NCI-H2029 (cell line): ENCODE results near the gene BTC.
"Not testable (repeated sequence)": the region's sequence is repeated elsewhere in the genome, so short reads cannot be mapped to it uniquely, and the experiment has no call there.

ENCODE experiments used
- DNase-seq: peaks from one replicate; lab custom pipeline; 2025; lab: John Stamatoyannopoulos, UW

The BTC gene, protein sequence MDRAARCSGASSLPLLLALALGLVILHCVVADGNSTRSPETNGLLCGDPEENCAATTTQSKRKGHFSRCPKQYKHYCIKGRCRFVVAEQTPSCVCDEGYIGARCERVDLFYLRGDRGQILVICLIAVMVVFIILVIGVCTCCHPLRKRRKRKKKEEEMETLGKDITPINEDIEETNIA

DNA sequence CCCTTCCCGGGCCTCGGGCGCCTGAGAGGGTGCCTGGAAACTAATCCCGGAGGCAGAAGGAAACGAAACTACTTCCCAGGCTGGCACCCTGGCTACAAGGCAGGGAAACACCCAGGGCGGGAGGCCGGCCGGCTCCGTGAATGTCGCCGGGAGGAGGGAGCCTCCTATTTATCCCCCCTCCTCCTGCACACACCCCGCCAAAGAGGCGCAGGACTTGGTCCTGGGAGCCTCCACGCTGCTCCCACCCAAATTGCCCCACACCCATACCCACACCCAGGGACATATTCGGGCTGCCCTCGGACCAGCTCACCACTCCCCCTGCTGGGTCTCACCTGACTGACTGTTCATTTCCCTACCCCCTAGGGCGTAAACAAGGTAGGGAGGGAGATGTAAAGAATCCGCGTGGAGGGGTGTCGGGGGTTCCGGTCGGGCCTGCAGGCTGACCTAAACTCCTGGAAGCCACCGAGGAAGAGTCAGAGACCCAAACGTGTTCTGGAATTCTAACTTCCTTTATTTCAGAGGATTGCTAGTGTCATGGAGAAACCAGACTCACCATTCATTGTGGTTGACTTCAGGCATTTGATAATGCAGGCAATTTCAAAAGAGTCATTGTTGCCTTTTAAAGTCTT, at the start of gene BTC:
BTC (minus strand) TSS at position 142 of the 629 bp plus-strand sequence. CDS start 198 bp downstream, outside the sequence.
- peak; percentile 39 for DNase-seq

DNA sequence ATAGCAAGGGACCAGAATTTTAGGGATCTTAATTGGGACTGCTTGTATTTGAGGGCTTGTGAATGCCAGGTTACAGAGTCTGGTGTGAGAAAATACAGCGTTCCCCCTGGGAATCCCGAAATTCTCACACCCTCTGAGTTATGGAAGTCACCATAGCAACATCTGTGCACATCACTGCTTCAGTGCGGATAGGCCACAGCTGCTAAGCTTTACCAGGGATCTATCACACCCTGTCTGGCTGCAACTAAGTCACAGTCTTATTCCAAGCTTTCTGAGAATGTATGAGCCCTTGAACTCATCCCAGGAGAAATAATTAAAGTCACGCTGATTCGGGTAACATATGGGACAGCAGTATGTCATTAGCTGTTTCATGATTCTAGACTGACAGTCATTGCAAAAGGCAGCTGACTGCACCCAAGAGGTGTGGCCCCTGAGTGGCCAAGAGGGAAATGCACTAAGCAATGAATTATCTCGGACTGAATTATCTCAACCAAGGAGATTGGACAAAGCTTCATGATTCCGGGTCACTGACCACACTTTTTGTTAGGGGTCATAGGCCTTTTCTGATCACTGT, 46.7 kb upstream of the BTC start:
- no peak for DNase-seq

DNA sequence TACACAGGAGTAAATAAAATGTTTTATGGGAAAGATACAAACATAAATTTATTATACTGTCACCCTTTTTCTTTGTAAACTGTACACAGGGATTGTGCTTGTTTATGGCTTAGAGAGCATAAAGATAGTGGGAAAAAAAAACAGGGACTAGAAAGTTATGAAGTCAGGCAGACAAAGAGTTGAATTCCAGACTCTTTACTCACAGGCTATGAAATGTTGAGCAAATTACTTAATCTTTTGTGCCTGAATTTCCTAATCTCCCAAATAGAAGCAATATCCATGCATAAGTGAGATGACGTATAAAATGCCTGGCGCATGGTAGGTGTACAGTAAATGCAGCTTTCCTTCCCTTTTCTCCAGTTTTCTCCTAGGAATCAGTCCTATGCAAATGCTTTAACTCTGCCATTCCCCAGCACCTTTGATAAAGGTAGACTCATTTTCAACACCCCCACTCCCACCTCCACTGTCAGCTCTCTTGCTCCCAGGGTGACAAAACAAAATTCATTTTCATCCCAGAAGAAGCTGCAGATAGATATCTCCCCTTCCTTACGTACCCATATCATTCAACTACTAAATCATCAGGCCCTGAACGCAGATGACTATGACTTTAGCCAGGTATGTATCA, 44.5 kb upstream of the BTC start:
- no peak for DNase-seq

DNA sequence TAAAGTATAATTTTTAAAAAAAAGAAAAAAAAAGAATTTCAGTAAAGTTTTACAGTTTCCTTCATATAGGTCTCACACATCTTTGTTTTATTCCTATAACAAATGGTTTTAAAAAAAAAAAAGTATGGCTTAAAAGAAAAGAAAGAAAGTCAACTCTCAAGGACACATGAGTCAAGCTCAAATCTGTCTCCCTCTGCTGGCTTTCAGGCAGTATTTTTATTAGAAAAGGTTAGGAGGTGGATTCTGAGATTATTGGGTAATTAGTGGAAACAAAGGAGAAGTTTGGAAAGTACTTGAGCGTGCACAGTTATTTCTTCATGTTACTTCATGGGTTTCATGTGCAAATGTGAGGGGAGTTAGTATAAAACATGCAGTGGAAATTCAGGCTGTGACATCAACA, 36.6 kb upstream of the BTC start:
- DNase-seq: no peak

DNA sequence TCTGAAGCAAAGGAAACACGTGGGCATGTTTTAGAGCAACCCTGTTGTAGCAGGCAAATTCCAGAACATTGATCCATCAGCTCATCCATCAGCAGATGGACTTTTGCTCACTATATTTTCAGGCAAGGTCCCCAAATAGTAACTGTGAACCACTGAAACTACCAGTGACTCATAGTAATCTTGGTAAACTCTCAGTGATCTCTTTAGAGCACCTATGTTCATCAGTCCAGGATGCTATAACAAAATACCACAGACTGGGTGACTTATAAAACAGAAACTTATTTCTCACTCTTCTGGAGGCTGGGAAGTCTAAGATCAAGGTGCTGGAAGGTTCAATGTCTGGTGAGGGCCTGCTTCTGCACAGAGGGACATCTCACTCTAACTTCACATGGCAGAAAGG, 28.9 kb upstream of the BTC start:
- DNase-seq: no peak

DNA sequence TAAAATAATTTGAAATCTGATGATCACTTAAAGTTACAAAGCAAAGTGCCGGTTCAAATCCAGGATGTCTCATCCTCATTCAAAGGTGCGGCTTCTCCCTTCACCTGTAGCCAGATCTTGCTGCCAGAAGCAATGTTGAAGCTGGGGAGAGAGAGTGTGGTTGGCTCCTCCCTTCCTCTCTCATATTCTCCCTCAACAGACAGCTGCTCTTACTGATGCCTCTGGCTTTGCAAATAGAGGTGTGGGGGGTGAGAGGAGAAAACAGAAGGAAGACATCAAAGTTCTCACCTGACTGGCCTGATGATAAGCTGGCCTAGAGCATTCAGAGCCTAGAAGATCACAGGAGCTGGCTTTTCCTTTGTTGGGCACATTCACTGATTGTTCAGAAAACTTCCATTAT, 28.3 kb upstream of the BTC start:
- no peak for DNase-seq

DNA sequence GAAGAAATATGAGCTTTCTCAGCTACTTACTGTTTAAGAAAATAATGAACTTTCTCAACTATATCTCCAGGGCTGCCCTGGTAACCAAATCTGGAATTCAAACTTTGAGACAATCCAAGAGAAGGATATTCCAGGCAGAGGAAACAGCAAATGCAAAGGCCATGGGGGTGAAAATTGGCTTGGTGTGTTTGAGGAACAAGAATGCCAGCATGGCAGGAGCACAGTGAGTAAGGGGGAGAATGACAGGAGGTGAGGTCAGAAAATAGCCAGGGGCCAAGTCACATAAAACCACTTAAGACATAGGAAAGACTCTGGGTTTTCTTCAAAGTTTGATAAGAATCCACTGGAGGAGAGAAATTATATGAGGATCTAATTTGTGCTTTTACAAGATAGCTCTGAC, 27.2 kb upstream of the BTC start:
- no peak for DNase-seq

DNA sequence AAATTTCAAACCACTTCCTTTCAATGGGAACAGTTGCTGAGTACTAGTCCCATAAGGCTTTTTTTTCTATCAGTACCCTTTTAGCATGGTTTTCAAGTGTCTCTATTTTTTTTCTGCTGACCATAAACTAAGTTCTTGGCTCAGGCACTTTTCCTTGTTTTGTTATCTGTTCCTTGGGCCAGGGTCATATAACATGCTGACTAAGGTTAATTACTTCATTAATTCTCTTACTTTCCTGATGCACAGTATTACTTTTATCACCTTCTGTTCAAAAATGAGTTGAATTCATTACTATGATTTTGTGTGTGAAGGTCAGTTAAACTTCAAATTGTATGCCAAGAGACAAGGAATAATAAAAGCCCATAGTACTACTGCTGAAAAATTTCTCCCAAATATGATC, 19.7 kb upstream of the BTC start:
- no peak for DNase-seq

DNA sequence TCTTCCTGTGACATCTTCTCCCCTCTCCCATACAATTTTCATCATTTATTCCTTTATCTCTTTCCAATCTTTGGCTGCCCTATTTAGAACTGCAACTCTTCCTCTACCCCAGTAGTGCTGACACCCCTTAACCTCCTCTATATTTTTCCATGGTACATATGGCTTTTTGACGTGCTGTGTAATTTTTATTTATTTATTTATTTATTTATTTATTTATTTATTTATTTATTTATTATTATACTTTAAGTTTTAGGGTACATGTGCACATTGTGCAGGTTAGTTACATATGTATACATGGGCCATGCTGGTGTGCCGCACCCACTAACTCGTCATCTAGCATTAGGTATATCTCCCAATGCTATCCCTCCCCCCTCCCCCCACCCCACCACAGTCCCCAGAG, 17.7 kb upstream of the BTC start:
- DNase-seq: not testable (repeated sequence)

DNA sequence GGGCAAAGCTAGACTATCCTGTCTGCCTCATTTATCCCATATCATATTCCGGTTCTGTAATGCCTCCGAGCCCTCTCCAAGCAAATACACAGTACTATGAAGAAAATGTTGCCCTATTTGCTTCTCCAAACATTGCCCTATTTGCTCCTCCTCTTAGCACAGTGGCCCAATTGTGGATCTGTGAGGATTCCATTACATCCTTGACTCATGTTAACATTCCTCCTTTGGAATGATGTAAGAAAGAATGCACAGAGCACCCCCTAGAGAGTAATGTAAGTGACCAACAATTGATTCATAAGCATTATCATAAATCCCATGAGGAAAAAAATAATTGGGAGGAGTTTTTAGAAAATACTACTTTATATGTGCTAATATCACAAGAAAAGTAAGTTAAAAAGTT, 11.3 kb upstream of the BTC start:
- no peak for DNase-seq

DNA sequence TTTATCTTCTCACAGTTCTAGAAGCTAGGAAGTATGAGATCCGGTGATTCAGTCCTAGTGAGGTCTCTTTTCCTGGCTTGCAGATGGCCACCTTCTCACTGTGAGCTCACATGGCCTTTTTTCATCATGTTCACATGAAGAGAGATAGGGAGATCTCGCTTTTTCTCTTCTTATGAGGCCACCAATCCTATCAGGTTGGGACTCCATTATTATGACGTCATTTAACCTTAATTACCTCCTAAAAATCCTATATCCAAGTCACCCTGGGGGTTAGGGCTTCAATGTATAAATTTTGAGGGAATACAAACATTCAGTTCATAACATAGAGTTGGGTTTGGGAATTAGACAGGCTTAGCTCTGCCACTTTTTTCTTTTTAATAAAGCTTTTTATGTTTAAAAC, 6.0 kb upstream of the BTC start:
- DNase-seq: no peak

DNA sequence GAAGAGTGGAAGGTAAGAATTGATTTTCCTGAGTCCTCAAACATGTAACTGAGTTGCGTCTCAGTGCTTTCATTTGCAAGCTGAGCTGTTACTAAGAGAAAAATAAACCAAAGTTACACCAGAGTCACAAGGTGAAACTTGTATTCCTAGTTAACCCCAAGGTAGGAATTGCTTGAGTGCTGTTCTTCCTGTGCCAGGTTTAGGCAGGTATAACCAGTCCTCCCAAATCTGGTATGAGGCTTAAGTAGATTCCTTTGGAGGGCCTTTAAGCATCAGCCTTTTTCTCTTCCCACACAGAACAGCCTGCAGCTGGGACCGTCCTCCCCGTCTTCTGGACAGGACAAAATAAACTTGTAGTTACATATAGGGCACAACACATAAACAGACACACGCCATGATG, 2.3 kb upstream of the BTC start:
- DNase-seq: no peak

DNA sequence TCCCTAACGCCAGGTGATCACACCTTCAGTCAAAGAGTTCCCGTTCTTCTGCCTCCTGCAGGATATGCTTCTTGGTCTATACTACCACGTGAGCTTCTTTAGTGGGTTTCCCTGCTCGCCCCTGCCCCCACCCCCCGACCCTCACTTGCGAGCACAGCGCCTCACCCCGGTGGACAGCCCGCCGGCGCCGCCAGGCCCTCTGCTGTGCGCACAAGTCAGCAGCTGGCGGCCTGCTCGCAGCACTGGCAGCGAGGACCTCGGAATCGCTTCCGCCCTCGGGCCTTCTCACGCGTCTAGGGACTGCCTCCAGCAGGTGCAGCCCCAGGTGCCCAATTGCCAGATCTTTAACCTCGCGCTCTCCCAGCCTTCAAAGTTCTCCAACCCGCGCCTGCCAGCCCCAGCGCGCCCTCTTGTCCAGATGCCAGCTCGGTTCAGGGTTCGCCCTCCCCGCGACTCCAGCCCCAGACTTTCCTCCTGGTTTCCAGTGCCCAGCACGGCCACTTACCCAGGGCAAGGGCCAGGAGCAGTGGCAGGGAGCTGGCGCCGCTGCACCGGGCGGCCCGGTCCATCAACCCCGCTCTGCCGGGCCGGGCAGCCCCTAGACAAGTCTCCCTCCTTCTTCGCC, 454 bp downstream of the BTC start:
- DNase-seq: peak; percentile 53

DNA sequence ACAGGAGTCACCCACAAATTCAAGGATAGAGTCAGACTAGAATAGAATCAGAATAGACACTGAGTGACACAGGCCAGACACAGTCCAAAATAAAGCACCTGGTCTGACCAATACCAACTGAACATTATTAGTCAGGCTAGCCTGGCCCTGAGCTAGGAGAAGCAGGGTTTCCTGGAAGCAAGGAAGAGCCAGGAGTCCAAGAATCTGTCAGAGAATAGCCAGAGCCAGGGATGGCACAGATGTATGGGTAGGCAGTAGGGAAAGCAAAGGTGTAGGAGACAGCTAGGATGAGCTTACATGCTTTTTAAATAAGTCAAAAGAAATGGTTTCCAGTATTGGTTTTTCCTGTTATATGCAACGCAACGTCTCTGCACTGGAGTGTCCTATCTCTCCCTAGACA, 3.7 kb downstream of the BTC start:
- DNase-seq: no peak

DNA sequence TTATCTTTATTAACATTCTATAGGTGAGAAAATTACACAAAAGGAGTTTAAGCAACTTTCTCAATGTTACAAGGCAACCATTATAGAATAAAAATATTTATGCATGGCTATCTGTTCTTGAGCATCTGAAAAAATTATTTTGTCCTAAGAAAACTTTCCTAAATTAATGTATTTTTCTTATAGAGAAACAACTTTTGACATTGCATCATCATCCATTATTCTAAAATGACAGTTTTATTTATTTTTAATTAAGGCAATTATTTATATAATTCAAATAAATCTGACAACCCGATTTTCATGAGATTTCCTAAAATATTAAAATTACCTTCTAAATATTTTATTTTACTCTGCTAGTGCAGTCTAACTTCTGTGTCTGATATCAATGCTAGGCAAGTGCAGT, 4.8 kb downstream of the BTC start:
- DNase-seq: no peak

DNA sequence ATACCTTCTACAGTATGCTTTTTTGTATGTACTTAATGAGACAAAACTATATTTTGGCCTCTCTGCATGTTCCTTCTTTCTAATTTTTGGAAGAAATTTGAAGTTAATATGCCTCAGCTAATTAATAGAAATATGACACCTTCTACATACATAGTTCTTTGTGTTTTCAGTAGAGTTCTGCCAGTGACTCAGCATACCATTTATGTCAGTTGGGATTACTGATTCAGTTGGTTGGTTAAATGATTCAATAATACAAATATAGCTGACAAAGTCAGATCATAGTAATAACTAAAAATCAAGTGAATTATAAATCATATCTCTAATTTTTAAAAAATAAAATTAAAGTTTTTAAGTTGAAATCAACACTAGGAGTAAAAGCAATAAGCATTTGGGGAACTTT, 16.8 kb downstream of the BTC start:
- no peak for DNase-seq

DNA sequence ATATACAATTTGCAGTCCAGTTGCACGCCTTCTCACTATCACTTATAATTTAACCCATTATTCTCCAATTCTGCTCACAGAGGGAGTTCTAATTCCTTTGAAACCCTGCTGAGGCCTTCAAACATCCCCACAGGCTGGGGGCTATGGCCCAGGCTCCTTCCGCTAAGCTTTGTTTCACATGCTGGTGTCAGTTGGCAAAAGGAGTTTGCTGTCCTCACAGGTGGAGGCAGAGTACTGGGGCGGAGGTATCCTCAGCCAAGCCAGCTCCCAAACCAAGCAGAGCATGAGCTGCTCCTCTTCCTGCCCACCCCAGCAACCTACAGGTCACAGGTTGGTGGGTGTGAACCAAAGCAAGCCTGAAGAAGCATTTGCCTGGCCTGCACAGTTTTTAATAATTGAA, 21.5 kb downstream of the BTC start:
- DNase-seq: no peak

DNA sequence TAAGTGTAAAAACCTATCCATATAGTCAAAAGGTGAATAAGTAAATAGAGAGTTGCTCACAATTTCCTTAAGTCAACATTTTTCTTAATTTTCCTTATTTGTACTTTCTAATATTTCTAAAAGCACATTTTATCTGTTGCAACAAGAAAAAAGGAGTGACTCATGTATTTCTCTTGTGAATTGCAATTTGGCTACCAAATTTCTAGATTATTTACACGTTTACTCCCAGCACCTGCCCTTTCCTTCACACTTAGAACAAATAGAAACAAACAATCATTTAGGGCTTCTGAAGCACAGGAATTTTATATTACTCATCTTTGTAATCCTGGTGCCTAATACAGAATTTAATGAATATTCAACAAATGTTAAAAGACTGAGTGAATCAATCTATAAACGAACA, 22.2 kb downstream of the BTC start:
- DNase-seq: no peak

DNA sequence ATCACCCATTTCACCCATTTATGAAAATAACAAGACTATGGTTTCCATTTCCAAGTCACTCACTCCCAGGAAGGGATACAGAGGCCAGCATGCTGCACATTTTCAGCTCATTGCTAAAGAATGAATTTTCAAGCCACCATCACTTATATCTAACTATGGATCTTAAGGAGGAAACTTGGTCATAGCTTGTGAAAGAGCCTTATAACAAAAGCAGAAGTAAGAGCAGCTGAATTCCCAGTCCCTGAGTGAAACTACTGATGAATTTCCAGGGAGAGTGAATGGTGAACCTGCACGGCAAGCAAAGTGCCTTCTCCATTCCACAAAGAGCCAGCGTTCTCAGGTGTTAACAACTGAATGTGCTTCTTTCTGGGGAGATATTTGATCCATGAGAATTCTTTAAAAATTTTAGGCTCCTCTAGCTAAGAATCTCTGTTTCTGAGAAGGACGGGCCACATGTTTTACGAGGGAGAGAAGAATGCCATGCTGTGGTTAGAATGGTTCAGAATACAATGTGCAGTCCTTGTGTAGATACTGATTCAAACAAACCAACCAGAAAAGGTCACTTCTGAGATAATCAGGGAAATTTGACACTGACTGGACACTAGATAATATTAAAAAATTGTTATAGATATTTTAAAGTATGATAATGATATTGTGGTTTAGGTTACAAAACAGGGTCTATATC, 24.0 kb downstream of the BTC start:
- no peak for DNase-seq

DNA sequence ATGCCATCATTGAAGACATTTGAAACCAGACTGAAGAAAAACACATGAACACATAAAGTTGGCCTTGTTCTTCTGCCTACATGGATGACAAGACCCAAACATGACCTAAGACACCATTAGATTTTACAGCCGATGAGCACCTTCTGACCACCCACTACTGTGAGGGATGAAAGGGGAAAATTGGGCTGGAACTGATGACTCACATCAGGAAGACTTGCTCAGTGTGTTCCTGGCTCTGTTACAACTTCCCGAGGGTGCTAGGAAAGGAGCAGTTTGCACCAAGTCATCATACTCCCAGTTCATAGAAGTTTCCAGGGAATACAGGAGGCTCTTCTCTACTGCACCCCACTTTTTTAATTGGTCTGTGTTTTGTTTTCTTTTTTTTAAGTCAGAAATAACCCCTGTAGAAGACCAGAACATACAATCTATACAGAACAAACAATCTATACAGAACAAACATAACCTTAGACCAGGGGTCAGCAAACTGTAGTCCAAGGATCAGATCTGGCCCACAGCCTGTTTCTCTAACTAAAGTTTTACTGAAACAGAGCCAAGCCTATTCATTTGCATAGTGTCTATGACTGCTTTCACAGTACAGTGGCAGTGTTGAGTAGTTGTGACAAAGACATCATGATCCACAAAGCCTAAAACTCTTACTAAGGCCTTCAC, 25.3 kb downstream of the BTC start:
- DNase-seq: no peak

DNA sequence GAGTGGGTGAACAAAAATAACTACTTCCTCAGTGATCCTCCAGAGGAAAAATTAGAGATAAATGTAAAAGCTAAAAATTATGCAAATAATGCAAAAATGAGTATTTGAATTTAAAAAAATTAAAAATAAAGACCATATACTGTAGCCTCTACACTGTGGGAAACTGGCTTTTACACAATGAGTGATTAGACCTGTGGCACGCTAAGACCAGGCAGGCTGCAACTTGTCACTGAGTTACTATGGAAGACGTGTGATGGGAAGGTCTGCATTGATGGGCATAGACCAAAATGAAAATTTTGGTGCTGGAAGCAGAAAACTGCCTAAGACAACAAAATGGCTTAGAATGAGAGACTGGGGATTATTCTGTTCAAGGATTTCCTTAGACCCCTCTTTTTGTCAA, 30.2 kb downstream of the BTC start:
- DNase-seq: no peak

DNA sequence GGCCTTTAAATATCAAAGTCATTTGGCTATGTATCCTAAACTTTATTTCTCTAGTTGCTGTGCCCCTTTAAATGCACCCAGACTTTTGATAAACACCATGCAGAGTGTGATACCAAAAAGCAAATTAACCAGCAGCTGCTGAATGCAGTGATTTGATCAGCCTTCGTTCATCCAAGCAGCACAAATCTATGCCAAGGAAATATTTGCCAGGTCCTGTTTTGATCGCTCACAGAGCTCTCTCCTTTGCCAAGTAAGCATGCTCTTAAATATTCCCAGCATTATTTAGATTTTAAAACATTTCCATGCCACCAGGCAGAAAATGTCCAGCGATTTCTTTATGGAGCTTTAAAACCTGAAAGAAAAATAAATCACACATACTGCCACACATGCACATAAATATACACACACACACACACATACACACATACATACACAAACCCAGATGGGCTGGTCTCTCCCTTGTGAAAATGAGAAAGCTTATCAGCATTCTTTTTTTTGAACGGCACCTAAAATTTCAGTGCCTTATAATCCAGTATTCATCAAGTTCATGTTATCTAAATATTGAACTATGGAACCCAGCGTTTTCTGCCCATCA, 35.7 kb downstream of the BTC start:
- DNase-seq: no peak
